ENCODE results near the gene CNTNAP2. TPM values are rescaled to one million over a fixed set of nuclear protein-coding genes. Genes with fewer than 3 reads are reported as not detected.
"Not testable (repeated sequence)": the region's sequence is repeated elsewhere in the genome, so short reads cannot be mapped to it uniquely, and the experiment has no call there.

The CNTNAP2 gene
- total RNA-seq, 1 donor from 2014 or later, result 2.2 TPM

GRCh38 chr7:146242661-146243060 is 126.1 kb downstream of the CNTNAP2 start:
- Histone ChIP-seq H3K27me3 (no peaks in the 10 kb centered on the region), H3K4me1 (no peaks in the 10 kb centered on the region), H3K36me3 (no peaks in the 10 kb centered on the region), H3K9me3 (no peaks in the 10 kb centered on the region), H3K27ac (no peak overlapping the region), H3K4me3 (no peak overlapping the region)
- intact Hi-C loops (cut with DNase I), result no loop called here
- no peak for DNase-seq (ENCODE audit: extremely low spot score in 2 of 2)
- no peak for TF ChIP-seq POLR2A (IDR thresholded peaks at IDR 0.05)
- TF ChIP-seq POLR2AphosphoS5 (IDR thresholded peaks at IDR 0.05; ENCODE audit: insufficient read depth in 1 of 2, low read depth in 1 of 2), result no peak
- TF ChIP-seq, protein P1, sequence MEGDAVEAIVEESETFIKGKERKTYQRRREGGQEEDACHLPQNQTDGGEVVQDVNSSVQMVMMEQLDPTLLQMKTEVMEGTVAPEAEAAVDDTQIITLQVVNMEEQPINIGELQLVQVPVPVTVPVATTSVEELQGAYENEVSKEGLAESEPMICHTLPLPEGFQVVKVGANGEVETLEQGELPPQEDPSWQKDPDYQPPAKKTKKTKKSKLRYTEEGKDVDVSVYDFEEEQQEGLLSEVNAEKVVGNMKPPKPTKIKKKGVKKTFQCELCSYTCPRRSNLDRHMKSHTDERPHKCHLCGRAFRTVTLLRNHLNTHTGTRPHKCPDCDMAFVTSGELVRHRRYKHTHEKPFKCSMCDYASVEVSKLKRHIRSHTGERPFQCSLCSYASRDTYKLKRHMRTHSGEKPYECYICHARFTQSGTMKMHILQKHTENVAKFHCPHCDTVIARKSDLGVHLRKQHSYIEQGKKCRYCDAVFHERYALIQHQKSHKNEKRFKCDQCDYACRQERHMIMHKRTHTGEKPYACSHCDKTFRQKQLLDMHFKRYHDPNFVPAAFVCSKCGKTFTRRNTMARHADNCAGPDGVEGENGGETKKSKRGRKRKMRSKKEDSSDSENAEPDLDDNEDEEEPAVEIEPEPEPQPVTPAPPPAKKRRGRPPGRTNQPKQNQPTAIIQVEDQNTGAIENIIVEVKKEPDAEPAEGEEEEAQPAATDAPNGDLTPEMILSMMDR (IDR thresholded peaks at IDR 0.05), result no peak

- H3K27me3 ChIP-seq; H3K36me3 ChIP-seq; DNase-seq (ENCODE audit: extremely low spot score in 2 of 2); H3K4me3 ChIP-seq; H3K4me1 ChIP-seq; intact Hi-C loops (cut with DNase I); H3K27ac ChIP-seq; H3K9me3 ChIP-seq: not testable (repeated sequence)
These were observed 131.4 kb downstream of the CNTNAP2 start for GRCh38 chr7:146247991-146248390.

DNA sequence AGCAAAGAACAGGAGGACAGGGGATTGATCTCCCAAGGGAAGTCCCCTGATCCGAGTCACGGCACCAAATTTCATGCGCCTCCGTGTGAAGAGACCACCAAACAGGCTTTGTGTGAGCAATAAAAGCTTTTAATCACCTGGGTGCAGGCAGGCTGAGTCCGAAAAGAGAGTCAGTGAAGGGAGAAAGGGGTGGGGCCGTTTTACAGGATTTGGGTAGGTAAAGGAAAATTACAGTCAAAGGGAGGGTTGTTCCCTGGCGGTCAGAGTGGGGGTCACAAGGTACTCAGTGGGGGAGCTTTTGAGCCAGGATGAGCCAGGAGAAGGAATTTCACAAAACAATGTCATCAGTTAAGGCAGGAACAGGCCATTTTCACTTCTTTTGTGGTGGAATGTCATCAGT is 132.1 kb downstream of the CNTNAP2 start:
- H3K27me3 ChIP-seq; H3K27ac ChIP-seq; H3K4me3 ChIP-seq; DNase-seq (ENCODE audit: extremely low spot score in 2 of 2); H3K4me1 ChIP-seq; H3K9me3 ChIP-seq; intact Hi-C loops (cut with DNase I); H3K36me3 ChIP-seq: not testable (repeated sequence)

DNA sequence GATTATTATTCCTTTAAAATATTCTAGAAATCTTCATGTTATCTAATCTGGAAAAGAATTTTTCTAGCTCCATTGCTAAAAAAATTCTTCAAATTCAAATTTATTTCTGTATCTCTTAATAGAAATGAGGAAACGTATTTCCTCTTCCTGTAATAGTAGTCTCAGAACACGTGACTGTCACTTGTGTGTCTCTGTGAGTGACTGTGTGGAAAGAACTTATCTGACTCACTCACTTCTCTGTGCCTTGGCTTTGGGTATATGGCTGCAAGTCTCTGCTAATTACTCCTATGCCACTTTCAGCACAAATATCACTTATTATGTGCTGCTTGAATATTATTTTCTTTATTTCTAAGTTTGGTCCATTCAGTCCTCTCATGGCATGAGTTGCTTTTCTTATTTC is 132.7 kb downstream of the CNTNAP2 start:
- Histone ChIP-seq H3K9me3 (no peaks in the 10 kb centered on the region), H3K4me3 (no peak overlapping the region), H3K36me3 (no peaks in the 10 kb centered on the region), H3K4me1 (no peaks in the 10 kb centered on the region), H3K27ac (no peak overlapping the region), H3K27me3 (no peaks in the 10 kb centered on the region)
- no peak for TF ChIP-seq POLR2AphosphoS5 (IDR thresholded peaks at IDR 0.05; ENCODE audit: insufficient read depth in 1 of 2, low read depth in 1 of 2)
- TF ChIP-seq, protein P1 (IDR thresholded peaks at IDR 0.05), result no peak
- no peak for TF ChIP-seq POLR2A (IDR thresholded peaks at IDR 0.05)
- DNase-seq (ENCODE audit: extremely low spot score in 2 of 2), result no peak
- intact Hi-C loops (cut with DNase I), result no loop called here

GRCh38 chr7:146255609-146256008 is 139.0 kb downstream of the CNTNAP2 start:
- no peaks in the 10 kb centered on the region for H3K27me3 ChIP-seq
- H3K4me1 ChIP-seq, result no peaks in the 10 kb centered on the region
- no peak overlapping the region for H3K4me3 ChIP-seq
- no peak overlapping the region for H3K27ac ChIP-seq
- intact Hi-C loops (cut with DNase I), result no loop called here
- TF ChIP-seq, protein P1 (IDR thresholded peaks at IDR 0.05), result no peak
- TF ChIP-seq POLR2AphosphoS5 (IDR thresholded peaks at IDR 0.05; ENCODE audit: insufficient read depth in 1 of 2, low read depth in 1 of 2) (no peak), POLR2A (IDR thresholded peaks at IDR 0.05) (no peak)
- H3K36me3 ChIP-seq, result no peaks in the 10 kb centered on the region
- no peak for DNase-seq (ENCODE audit: extremely low spot score in 2 of 2)
- H3K9me3 ChIP-seq, result no peaks in the 10 kb centered on the region

- H3K27ac ChIP-seq, result no peak overlapping the region
- H3K4me1 ChIP-seq, result no peaks in the 10 kb centered on the region
- H3K27me3 ChIP-seq, result no peaks in the 10 kb centered on the region
- no peak overlapping the region for H3K4me3 ChIP-seq
- intact Hi-C loops (cut with DNase I), result no loop called here
- no peak for DNase-seq (ENCODE audit: extremely low spot score in 2 of 2)
- H3K9me3 ChIP-seq, result no peaks in the 10 kb centered on the region
- H3K36me3 ChIP-seq, result no peaks in the 10 kb centered on the region
- TF ChIP-seq, protein P1 (IDR thresholded peaks at IDR 0.05), result no peak
- TF ChIP-seq POLR2A (IDR thresholded peaks at IDR 0.05), result no peak
- no peak for TF ChIP-seq POLR2AphosphoS5 (IDR thresholded peaks at IDR 0.05; ENCODE audit: insufficient read depth in 1 of 2, low read depth in 1 of 2)
These were observed 145.9 kb downstream of the CNTNAP2 start for GRCh38 chr7:146262527-146262926.
